ENCODE data around the gene NUP214. TPM values are rescaled to one million over a fixed set of nuclear protein-coding genes. Genes with fewer than 3 reads are reported as not detected.

Gene NUP214
- total RNA-seq, 1 donor from 2014 or later, result 51.5 TPM

DNA sequence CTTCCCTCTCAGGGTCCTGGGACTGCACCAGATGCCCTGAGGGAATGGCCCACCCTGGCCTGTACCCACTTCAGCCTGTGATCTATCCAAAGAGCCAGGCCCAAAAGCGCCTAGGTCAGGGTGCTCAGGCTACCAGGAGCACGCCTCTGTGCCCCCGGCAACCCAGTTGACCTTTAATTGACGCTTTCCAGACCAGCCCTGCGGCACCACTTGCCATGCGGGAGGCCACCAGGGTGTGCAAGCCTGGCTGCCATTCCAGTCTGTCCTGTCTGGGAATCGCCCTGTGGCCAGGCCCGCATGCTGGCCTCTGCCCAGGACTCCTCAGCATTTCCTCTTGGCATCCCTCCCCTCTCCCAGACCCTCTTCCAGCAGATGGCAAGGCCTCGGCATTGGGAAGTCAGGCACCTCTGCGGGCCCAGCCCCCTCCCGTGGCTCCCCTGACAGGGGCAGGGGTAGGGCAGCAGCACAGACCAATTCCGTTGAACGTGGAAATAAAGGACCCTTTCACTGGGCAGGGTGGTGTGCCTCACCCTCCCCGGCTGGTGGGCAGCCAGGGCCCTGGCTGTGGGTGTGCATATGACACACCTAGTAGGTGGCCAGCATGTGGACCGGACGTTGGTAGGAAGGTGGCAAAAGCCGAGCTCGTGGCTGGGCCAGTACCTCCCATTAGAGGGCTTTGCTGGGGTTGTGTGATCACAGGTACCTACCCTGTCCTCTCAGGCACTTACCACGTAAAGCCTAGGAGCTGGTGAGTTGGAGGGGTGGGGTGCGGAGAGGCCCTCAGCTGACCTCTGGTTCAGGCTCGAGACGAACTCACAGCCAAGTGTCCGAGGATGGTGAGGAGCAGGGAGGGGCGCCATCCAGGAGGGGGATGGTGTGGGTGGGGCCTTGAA lies 32.6 kb upstream of the NUP214 start:
- H3K4me1 Mint-ChIP-seq (ENCODE audit: unreplicated experiment), result peaks cover 14% of the 10 kb centered on the region
- no peaks in the 10 kb centered on the region for H3K9me3 Mint-ChIP-seq (ENCODE audit: unreplicated experiment)
- H3K4me3 Mint-ChIP-seq (ENCODE audit: unreplicated experiment), result no peak overlapping the region
- no peaks in the 10 kb centered on the region for H3K36me3 Mint-ChIP-seq (ENCODE audit: unreplicated experiment)
- DNase-seq (ENCODE audit: extremely low spot score, unreplicated experiment), result no peak
- no peak for TF ChIP-seq CTCF (IDR thresholded peaks at IDR 0.05)
- peaks cover 4% of the 10 kb centered on the region for H3K27me3 Mint-ChIP-seq (ENCODE audit: unreplicated experiment)
- no peak overlapping the region for H3K27ac Mint-ChIP-seq (ENCODE audit: unreplicated experiment)

- no peak for TF ChIP-seq CTCF (IDR thresholded peaks at IDR 0.05)
- H3K4me3 Mint-ChIP-seq (ENCODE audit: unreplicated experiment), result no peak overlapping the region
- peaks cover 4% of the 10 kb centered on the region for H3K27me3 Mint-ChIP-seq (ENCODE audit: unreplicated experiment)
- no peak for DNase-seq (ENCODE audit: extremely low spot score, unreplicated experiment)
- peaks cover 25% of the 10 kb centered on the region for H3K4me1 Mint-ChIP-seq (ENCODE audit: unreplicated experiment)
- H3K27ac Mint-ChIP-seq (ENCODE audit: unreplicated experiment), result no peak overlapping the region
- no peaks in the 10 kb centered on the region for H3K36me3 Mint-ChIP-seq (ENCODE audit: unreplicated experiment)
- no peaks in the 10 kb centered on the region for H3K9me3 Mint-ChIP-seq (ENCODE audit: unreplicated experiment)
These were observed 31.4 kb upstream of the NUP214 start for GRCh38 chr9:131094015-131094414.

DNA sequence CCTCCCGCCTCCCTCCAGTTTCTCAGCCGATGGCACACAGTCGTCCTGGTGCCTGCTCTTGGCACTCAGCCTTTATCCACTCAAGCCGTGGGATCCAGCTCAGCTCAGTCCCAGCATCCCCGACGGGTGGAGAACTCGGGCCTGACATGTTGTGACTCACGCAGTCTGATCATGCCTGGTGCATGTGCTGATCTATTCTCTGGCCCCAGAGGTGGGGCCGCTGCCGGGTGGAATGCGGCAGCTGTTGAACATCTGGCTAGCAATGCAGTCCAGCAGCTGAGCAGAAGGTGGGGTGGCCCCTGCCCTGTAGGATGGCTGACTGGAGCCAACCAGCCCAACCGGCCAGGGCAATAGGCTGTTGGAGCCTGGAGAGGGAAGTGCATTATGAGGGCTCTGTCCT lies 30.8 kb upstream of the NUP214 start:
- no peak for TF ChIP-seq CTCF (IDR thresholded peaks at IDR 0.05)
- Mint-ChIP-seq H3K9me3 (ENCODE audit: unreplicated experiment) (no peaks in the 10 kb centered on the region), H3K4me3 (ENCODE audit: unreplicated experiment) (peak overlapping the region; percentile 36), H3K4me1 (ENCODE audit: unreplicated experiment) (peaks cover 27% of the 10 kb centered on the region), H3K36me3 (ENCODE audit: unreplicated experiment) (no peaks in the 10 kb centered on the region), H3K27ac (ENCODE audit: unreplicated experiment) (no peak overlapping the region), H3K27me3 (ENCODE audit: unreplicated experiment) (peaks cover 4% of the 10 kb centered on the region)
- no peak for DNase-seq (ENCODE audit: extremely low spot score, unreplicated experiment)

DNA sequence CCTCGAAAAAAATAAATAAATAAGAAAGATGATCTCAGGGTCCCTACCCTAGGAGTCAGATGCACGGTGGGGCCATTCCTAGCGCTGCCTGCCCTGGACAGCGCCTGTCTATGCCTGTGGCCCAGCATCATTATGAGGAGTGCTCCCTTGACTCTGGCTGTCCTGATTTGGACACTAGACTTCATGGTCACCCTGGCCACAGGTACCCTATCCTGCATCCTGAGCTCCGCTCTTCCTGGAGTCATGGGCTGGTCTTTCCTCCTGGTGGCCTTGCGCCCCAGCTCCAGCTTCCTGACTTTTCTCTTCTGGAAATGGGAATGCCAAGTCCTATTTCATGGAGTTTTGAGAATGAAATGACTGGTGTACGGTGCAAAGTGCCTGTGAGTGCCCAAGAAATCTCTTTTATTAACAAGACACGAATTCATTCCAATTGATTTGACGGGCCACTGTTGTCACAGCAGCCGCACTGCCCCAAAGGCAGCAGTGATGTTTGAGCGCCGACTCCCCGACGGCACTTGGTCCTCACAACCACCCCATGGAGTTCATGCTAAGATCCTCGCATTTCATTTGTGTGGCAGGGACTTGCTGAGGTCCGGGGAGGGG lies 29.6 kb upstream of the NUP214 start:
- DNase-seq (ENCODE audit: extremely low spot score, unreplicated experiment), result no peak
- H3K27me3 Mint-ChIP-seq (ENCODE audit: unreplicated experiment), result peaks cover 4% of the 10 kb centered on the region
- no peak for TF ChIP-seq CTCF (IDR thresholded peaks at IDR 0.05)
- peak overlapping the region; percentile 61 for H3K4me3 Mint-ChIP-seq (ENCODE audit: unreplicated experiment)
- H3K4me1 Mint-ChIP-seq (ENCODE audit: unreplicated experiment), result peaks cover 37% of the 10 kb centered on the region
- H3K27ac Mint-ChIP-seq (ENCODE audit: unreplicated experiment), result no peak overlapping the region
- no peaks in the 10 kb centered on the region for H3K9me3 Mint-ChIP-seq (ENCODE audit: unreplicated experiment)
- no peaks in the 10 kb centered on the region for H3K36me3 Mint-ChIP-seq (ENCODE audit: unreplicated experiment)

Measured in osteocyte (in vitro differentiated cells).